G401.6 (cell line): ENCODE measurements around the gene PEX11B.

Experiments used
- FAIRE-seq: peaks from 2 replicates; lab custom pipeline; 2012; peaks lifted over from hg19 to GRCh38; lab: Jason Lieb, UNC

The PEX11B gene, protein sequence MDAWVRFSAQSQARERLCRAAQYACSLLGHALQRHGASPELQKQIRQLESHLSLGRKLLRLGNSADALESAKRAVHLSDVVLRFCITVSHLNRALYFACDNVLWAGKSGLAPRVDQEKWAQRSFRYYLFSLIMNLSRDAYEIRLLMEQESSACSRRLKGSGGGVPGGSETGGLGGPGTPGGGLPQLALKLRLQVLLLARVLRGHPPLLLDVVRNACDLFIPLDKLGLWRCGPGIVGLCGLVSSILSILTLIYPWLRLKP

DNA sequence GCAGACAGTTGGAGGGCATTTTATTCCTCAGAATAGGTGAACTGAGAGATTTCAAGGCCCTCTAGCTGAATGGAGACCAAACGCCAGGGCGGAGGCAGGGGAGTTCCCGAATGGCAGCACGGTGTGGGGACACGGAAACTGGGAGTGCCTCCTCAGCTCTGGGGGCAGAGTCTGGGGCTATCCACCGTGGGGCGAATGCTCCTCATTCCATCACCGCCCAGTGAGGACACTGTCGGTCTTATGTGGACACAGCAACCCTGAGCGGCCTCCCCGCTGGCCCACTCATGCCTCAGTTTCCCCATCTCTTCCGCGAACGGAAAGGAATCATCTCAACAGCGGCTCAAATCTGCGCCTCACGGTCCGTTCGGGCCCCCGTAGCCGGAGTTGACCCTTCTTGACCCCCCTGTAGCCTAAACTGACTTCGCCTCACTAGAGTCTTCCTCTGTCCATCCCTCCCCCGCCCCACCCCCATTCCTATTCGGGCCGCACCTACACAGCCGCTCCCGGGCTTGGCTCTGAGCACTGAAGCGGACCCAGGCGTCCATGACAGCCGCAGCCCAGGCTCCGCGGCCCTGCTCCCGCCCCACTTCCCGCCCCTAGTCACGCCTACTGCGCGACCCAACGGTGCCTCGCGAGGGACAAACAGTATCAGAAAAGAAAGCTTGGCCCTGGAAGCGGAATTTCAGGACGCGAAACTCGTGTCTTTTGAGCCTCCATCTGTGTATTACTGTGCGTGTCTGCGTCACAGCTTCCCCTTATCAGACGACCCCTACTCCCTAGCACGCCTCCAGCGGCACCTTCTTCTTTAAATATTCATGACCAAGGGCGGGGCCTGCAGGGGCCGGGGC is at the start of gene PEX11B:
PEX11B (minus strand) TSS at position 574 of the 848 bp plus-strand sequence; CDS start at position 545, 29 bp downstream.
- FAIRE-seq = peak; percentile 72

DNA sequence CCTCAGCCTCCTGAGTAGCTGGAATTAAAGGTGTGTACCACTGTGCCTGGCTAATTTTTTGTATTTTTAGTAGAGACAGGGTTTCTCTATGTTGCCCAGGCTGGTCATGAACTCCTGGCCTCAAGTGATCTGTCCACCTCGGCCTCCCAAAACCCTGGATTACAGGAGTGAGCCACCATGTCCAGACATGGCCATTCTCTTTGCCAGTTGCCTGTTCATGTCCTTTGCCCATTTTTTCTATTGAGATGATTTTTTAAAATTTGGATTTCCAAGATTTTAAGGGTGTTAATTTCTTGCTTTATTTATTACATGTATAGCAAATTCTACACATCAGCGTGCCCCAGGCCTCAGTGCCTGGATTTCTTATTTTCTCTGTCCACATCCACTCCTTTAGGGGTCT is 48.8 kb upstream of the PEX11B start:
- no peak for FAIRE-seq

DNA sequence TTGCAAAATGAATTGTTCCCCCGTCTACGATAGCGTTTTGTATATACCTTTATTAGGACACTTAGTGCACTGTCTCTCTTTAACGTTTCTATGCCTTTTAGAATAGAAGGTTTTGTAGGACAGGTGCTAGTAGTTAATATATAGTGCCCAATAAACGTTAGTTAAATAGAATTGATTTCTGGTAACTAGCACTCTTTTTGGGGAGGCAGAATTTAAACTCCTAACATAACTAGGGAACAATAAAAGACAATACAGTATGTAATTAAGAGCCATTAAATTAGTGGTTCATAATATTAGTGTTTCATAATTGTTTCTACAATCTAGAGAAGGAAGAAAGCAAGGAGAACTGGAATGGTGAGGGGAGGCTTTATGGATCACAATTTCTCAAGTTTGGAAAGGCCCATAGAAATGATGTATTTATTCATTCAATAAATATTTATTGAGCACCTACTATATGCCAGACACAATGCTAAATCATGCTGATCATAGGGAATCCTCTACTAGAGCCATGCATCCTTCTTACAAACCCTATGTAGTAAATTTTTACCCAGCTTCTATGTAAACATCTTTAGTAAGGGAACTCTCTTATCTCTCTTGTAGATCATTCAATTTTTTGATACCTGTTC is 46.7 kb upstream of the PEX11B start:
- no peak for FAIRE-seq

DNA sequence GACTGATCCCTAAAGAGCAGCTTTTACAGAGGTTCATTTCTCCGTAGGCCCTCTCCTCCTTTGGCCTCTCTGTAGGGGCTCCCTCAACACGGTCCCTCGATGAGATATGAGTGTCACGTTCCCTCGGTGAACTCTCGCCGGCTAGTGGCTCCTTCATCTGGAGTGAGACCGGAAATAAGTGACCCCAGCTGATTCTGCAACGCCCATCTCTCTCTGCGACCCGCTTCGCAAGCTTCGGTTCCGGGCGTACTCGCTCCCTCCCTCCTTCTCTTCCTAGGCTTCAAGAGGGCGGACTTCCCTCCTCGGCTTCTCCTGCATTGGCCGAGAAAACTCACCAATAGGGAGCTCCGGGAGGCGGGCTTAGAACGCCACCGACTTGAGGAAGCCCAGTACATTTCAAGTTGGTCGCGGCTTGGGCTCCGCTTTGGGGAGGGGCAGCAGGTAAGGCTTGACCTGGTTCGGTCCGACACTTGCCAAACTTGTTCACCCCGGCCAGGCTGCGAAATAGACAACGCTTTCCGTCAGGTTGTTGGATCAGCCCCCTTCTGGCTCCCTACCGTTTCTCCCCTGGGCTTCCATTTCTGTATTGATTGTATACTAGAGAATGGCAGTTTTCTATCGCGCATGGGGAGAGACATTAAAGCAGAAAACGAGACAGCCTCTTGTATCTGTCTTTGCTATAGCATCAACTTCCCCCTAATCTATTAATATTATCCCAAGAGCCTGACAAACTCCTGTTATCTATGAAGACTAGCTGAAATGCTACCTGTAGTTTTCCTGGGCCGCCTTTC is 46.0 kb upstream of the PEX11B start, which contains the start of the genes ANKRD34A and POLR3GL:
ANKRD34A (minus strand) TSS at position 248 of the 791 bp plus-strand sequence. CDS start 2,816 bp downstream, outside the sequence.
POLR3GL (plus strand) TSS at position 363 of the 791 bp plus-strand sequence. CDS start 10,176 bp downstream, outside the sequence.
- FAIRE-seq = peak; percentile 98

DNA sequence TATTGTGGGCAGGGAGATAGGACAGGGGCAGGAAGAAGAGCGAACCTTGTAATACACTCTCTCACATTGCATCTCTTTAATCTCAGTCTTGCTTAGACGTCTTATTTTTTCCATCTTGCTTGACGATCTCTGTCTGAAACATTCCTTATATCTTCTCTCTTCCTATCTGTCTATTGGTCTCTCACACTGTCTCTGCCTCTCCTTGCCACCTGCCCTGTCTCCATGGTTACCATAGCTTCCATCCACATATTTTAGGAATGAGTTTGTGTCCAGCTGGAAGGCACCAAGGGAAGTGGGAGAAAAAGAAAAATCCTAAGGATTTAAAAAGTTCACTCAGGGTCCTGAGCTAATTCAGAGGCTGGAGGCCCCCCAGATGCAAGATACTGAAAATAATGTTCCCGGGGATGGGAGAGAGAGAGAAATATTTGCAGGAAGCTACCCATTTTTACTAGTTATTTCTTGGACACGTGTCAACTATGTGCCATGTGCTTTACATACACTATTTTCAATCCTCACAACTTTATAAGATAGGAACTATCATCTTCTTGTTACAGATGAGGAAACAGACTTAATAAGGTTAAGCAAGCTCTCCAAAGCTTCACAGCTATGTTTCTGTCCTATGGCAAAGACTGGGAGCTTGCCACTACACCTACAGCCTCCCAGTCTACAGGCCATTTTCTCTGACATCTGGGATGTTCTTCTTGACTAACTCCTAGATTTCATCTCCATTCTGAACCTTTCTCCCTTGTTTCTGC is 44.9 kb upstream of the PEX11B start:
- no peak for FAIRE-seq

DNA sequence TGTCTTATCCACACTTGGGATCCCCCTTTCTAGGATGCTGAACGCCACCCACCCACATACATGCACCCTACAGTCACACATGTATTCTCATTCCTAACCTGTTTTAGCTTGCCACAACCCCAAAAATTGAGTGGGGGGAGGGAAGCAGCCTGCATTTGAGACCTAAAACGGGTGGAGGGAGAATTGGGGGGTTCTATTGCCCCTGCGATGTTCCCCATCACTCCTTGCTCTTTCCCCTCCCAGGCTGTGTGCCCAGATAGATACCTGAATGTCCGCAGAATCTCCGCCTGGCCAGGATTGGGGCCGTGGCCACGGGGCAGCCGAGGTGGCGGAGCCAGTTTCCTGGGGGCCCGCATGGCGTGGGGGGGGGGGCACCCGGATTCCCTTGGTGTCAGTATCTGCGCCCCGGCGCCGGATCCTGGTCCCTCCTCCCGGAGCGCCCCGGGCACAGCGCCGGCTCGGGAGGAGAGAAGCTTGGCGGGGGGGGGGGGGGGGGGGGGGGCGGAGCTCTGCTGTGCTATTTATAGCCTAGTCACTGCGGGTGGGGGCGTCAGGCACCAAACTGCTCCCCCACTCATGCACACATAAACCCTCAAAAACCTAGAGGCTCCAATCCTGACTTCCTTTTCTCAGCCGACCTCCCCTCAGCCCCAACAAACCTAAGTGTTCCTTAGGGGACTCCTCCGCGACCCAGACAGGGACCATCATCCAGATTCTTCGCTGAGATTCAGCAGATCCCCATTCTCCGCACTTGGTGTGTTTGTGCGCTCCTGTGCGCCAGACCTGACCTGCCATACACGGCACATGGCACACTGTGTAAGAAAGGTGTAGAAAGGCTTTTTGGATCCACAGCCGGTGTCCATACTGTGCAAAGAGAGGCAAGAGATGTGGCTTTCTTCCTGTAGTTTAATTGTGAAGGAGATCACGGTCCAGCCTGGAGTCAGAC is 43.9 kb upstream of the PEX11B start:
- no peak for FAIRE-seq

DNA sequence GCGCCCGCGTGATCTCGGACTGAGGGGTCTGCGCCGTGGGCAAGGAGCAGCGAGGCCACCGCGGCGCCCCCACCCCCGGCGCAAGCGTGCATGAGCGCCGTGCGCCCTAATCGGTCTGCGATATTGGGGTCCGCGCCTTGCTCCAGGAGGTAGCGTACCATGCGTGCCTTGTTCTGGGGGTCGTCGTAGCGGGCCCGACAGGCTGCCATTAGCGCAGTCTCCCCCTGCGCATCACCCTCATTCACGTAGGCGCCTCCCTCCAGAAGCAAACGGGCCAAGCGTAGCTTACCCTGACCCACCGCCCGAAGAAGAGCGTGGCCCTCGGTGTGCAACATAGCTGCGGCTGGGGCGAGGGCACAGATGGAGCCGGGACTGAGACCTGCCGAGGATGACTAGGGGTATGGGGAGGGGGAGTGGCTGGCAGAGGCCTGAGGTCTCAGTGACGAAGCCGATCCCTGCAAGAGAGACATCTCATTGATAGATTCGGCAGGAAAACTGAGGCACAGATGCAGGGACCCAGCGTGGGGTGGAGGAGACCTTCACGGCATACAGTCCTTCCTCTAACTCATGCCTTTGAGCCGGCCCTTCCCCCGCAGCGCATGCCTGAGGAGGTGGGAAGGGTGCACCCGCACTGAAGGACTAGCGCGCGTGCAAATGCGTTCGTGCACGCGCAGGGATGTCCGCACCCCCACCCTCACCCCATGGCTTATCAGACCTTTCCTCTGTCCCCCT is 43.1 kb upstream of the PEX11B start:
- FAIRE-seq = no peak

DNA sequence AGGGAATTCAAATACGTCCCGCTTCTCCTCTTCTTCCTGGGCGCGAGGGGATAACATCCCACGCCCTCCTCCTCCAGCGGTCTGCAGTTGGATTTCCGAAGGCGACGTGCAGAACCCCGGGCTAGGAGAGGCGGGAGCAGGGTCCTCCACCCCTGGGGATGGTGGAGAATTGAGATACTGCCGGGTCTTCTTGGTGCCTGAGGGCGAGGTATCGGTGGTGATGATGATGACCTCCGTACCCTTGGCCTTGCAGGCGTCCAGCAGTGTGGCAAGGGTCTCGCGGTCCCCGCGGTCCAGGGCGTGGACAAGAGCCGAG is 42.5 kb upstream of the PEX11B start:
- no peak for FAIRE-seq

DNA sequence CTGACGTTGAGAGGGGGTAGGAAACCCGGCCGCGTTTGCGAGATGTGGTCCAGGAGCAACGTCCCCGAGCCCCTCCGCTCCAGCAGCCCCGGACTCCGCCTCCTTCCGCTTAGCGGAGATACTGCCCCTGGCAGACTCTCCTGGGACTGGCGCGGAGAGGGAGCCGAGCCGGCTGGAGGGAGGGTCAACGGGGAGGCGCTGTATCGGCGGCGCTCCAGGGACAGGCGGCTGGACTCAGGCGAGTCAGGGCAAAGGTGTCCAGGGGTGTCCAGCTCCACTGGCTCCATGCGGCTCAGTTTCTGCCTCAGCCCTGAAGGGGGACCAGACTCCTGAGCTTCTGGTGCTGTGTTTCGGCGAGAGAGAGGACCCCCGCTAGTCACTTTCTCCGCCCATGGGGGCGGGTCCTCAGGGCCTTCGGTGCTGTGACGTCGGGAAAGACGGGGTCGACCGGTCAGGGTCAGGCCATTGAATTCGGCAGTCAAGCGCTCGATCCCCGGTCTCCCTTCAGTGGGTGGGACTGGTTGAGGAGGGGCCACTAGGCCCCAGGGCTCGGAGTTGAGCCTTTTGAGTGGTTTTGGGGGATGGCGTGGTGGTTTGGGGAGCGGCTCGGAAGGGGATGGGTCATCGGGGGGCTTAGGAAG is 42.1 kb upstream of the PEX11B start:
- no peak for FAIRE-seq

DNA sequence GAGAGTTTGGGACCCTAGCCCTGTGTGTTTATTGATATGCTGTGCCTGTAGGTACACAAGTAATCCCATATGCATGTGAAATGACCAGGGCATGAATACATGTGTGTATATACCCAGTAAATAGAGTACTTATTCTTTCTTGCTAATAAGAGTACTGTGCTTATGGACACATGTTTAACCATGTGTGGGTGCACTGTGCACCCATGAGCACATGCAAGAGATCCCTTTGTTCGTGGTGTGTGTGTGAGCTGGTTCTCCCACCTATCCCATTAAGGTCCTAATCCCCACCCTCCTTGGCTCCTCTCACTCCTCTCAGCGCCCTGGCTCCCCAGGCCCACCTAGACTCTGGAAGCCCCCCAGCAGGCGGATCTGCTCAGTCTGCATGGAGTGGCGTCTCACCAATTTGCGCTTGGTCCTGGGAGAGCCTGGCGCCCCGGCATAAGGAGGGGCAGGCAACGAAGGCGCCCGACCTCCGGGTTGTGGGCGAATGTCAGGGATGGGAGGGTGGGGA is 41.5 kb upstream of the PEX11B start:
- no peak for FAIRE-seq

DNA sequence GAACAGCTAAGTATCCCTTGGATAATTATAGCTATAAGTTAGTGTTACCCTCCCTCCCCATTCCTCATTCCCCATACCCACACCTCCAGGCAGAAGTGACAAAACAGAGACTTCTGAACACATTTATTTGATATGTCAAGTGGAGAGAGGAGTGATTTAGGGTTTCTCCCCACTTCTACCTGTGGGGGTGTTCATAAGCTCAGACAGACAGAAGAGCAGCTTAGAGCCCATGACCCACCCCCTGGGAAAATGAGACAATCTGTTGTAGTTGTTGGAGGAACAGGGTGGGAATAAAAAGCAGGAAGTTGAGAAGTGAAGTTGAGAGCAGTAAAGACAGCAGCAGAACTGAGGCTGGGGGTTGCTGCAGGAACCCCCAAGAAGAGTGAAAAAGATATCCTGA is 40.8 kb upstream of the PEX11B start:
- FAIRE-seq = no peak

DNA sequence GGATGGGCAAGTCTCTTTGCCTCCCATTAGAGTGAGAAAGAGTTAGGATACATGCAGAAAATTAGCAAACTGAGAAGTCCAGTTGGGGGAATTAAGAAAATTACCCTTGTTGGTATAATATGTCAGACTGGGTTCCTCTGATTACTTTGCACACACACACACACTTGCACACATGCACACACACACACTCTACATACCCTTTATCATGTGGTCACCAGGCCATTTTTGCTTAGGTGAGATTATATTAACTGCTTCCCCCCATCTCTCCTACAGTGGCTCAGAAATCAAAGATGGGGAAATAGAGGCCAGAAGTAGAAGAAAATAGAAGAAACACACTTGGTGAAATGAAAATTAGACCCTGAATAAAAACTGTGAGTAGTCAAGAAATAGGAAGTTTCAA is 40.2 kb upstream of the PEX11B start:
- FAIRE-seq = no peak

DNA sequence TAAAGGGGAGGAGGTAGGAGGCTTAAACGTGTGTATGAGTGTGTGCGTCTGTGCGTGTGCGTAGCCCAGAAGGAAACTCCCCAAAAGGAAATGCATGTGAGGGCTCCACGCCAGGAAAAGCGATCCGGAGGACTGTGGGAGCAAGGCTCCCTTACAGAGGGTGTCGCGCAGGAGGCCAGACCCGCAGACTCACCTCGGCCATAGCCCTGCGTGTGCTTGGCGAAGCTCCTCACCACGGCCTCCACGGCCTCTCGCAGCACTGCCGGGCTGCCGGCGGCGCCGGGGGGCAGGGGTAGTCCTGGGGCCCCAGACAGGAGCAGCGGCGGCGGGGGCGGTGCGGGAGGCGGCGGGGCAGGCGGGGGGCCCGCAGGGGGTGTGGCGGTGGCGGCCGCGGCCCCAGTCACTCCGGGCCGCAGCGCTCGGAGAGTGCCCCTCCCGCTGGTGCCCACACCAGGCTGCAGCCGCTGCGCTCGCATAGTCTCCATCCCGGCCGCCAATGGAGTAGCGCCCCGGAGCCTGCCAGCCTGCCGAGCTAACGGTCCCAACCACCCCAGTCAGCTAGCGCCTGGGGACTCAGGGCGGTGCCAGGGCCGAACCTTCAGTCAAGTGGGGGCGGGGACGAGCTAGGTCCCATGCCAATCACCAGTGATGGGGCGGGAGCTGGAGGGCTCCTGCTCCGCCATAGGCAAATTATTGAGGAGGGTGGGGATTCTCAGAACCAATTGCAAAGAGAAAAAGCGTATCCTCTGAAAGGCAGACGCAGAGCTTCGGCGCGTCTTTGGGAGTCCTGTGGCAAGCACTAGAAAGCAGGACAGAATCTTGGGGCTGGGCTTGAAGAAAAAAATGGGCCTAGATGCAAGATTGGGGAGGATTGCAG is 39.2 kb upstream of the PEX11B start, which contains the start of gene LIX1L:
LIX1L (minus strand) TSS at position 575 of the 877 bp plus-strand sequence; CDS start at position 485, 90 bp downstream.
- peak; percentile 97 for FAIRE-seq

DNA sequence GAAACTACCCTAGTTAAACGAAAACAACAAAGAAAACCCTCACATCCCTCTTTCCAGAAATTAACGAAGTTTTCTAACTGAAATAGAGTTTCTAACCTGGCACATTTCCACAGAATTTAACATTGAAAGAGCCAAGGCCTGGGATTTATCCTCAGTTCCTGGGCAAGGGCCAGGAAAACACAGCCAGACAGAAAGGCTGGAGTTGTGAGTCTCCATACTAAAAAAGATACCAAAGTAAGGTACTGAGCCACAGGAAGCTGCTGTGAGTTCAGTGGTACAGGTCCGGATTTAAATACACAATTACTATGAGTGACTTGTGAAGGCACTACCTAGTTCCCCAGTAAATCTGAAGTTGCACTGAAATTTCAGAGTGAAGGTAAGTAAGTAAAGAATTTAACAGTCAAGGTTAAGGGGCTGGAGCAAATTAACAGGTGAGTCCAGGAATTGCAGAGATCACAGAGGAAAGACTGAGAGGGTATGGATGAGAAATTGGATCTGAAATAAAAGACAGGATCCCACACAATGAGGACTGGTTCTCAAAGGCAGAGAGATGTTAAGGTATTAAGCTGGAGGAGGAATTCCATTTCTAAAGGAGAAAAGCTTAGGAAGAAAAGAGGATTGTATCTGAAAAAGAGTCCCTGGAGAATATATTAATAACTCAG is 38.4 kb upstream of the PEX11B start:
- FAIRE-seq = no peak

DNA sequence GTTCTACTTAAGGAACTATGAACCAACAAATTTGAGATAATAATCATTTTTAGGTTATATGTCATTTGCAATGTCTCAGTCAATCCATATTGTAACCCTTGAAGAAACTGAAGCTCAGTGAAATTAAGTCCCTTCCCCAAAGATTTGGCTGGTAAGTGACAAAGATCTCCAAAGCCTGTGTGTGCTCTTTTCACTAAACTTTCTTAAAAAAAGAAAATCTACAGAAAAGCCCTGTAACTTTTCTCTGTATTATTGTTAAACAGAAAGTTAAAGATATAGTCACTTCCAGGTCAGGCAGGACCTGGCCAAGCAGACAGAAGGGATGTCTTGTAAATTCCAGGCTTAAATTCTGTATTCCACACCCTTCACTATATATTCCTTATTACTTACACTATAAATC is 37.8 kb upstream of the PEX11B start:
- FAIRE-seq = no peak

DNA sequence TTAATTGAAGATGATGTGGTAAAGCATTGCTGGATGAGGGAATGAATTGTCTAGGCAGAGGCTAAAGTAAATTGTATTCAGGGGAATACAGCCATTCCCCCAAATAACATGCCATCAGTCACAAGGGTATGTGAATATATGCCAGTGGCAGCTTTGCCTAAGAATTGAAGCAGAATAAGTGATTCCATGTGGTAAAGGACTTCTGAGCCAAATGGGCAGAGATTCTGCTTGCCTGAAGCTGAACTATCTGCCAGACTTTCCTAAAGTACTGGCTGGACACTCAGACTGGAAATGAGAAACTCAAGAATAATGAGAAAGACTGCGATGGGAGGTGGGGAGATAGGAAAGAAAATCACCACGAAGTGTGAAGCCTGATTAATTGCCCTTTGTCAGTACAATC is 36.9 kb upstream of the PEX11B start:
- no peak for FAIRE-seq

DNA sequence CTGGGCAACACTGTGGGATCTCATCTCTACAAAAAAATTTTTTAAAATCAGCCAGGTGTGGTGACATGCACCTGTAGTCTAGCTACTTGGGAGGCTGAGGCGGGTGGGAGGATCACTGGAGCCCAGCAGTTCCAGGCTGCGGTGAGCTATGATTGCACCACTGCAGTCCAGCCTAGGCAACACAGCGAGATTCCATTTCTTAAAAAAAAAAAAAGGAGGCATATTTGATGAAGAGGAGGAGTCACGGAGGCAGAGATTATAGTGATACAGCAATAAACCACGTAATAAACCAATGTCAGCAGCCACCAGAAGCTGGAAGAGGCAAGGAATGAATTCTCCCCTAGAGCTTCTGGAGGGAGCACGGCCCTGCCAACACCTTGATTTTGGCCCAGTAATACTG is 35.3 kb upstream of the PEX11B start:
- FAIRE-seq = no peak
